Activated effector memory CD4-positive, alpha-beta T cell treated with Interleukin-2 at 50 U/mL for 16 hours (primary cell): ENCODE results near the gene HPS6.

Experiments used
- DNase-seq: peaks from one replicate; pipeline ENCODE4 v3.0.0-alpha.2; 2020

Gene HPS6

GRCh38 chr10:102069071-102069470, 3.9 kb downstream of the HPS6 start:
- no peak for DNase-seq

GRCh38 chr10:102072673-102073527, 7.8 kb downstream of the HPS6 start:
- DNase-seq, result peak; percentile 61

- DNase-seq, result no peak
These were observed 18.4 kb downstream of the HPS6 start for GRCh38 chr10:102083541-102083940.

- DNase-seq, result no peak
These were observed 20.2 kb downstream of the HPS6 start for GRCh38 chr10:102085336-102085735.

- DNase-seq, result no peak
These were observed 21.0 kb downstream of the HPS6 start for GRCh38 chr10:102086196-102086595.

GRCh38 chr10:102090772-102091171, 25.6 kb downstream of the HPS6 start:
- DNase-seq, result no peak

GRCh38 chr10:102096449-102096848, 31.3 kb downstream of the HPS6 start:
- no peak for DNase-seq

- DNase-seq, result no peak
These were observed 36.0 kb downstream of the HPS6 start for GRCh38 chr10:102101152-102101551.

GRCh38 chr10:102102421-102102820, 37.3 kb downstream of the HPS6 start:
- no peak for DNase-seq

GRCh38 chr10:102106998-102107397, 41.8 kb downstream of the HPS6 start:
- DNase-seq, result no peak

GRCh38 chr10:102109166-102110116, 44.3 kb downstream of the HPS6 start:
- DNase-seq, result no peak

- DNase-seq, result no peak
These were observed 46.1 kb downstream of the HPS6 start for GRCh38 chr10:102111276-102111675.

- no peak for DNase-seq
These were observed 47.2 kb downstream of the HPS6 start for GRCh38 chr10:102112210-102112817.

GRCh38 chr10:102113261-102113955, 48.3 kb downstream of the HPS6 start:
- DNase-seq, result no peak

GRCh38 chr10:102113956-102114857, 49.1 kb downstream of the HPS6 start:
- DNase-seq, result no peak

- DNase-seq, result peak; percentile 79
These were observed 49.9 kb downstream of the HPS6 start for GRCh38 chr10:102114861-102115618.

- no peak for DNase-seq
These were observed 50.6 kb downstream of the HPS6 start for GRCh38 chr10:102115775-102116174.

GRCh38 chr10:102116656-102117055, 51.5 kb downstream of the HPS6 start:
- no peak for DNase-seq
